Fibroblast of villous mesenchyme (primary cell): ENCODE results near the gene MRPL54. TPM values are rescaled to one million over a fixed set of nuclear protein-coding genes. Genes with fewer than 3 reads are reported as not detected.

Experiments
- DNase-seq: peaks from one replicate; pipeline ENCODE4 v3.0.0-alpha.2; 2010; ENCODE audit warnings: low read depth
- H3K4me3 ChIP-seq: 2 replicates; pipeline ENCODE4 v1.5.1; 2011; ENCODE audit warnings: low read depth, mild to moderate bottlenecking, low read length
- total RNA-seq: library from RNA; depleted of rRNA; stranded (reverse); fragments of >200 nt; gene quantifications from 2 replicates; pipeline ENCODE4 v1.2.3, GENCODE V29; 2012
- TF ChIP-seq, protein P1 (sequence below): IDR thresholded peaks from 2 replicates; pipeline ENCODE4 v1.5.1; 2012; ENCODE audit warnings: low read depth, mild to moderate bottlenecking, low read length; ENCODE audit not compliant: insufficient read depth

Gene MRPL54
- total RNA-seq, 1 donor: 48.4 TPM

DNA sequence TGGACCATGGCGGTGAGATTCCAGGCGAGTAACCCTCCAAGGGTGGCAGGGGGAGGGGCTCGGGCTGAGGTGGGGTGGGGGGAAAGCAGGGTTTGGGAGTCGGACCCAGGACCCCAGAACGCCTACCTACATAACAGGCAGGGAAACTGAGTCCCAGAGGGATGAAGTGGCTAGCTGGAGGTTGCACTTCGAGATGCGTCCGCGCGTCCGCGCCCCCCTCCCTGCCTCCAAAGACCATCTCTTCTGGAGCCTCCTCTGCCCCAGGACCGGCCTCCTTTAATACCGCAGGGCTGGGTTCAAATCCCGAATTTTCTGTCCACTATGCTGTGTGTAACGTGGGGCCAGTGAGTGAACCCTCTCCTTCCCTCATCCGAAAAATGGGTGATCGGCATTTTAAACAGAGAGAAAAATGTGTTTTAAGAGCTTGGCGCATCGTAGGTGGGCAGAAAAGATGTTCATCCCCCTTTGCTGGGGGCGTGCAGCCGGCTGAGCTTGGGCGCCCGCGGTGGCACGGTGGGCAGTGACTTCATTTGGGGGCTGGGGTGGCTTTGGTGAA lies 40.5 kb upstream of the MRPL54 start:
- no peak overlapping the region for H3K4me3 ChIP-seq
- TF ChIP-seq, protein P1, sequence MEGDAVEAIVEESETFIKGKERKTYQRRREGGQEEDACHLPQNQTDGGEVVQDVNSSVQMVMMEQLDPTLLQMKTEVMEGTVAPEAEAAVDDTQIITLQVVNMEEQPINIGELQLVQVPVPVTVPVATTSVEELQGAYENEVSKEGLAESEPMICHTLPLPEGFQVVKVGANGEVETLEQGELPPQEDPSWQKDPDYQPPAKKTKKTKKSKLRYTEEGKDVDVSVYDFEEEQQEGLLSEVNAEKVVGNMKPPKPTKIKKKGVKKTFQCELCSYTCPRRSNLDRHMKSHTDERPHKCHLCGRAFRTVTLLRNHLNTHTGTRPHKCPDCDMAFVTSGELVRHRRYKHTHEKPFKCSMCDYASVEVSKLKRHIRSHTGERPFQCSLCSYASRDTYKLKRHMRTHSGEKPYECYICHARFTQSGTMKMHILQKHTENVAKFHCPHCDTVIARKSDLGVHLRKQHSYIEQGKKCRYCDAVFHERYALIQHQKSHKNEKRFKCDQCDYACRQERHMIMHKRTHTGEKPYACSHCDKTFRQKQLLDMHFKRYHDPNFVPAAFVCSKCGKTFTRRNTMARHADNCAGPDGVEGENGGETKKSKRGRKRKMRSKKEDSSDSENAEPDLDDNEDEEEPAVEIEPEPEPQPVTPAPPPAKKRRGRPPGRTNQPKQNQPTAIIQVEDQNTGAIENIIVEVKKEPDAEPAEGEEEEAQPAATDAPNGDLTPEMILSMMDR: no peak
- DNase-seq: no peak

DNA sequence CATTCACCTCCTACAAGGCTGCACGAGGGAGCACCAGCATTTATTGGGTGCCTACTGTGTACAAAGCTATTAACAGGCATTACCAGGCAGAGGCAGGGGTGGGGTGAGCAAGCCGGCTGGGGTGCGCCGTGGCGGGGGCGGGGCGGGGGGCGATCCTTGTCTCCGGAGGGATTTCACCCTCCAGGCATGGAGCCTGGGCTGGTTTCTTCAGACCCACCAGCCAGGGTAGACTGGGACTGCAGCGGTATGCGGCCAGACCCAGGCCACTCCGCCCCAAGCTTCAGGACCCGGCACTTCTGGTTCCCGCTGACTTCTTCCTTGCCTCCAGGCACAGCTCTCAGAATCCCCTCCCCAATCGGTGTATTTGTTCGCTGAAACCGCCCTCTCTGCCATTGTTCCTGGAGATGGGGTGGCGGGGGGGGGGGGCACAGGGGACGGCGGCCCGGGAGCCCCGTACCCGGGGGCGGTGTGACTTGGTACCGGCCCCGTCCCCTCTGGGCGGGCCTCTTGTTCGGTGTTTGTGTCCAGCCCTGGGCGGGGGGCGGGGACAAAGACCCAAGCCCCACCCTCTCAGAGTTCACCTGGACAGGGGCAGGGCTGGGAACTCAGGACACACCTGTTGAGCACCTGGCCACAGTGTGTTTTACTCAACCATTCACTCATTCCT lies 39.9 kb upstream of the MRPL54 start:
- TF ChIP-seq, protein P1: no peak
- no peak for DNase-seq
- no peak overlapping the region for H3K4me3 ChIP-seq

DNA sequence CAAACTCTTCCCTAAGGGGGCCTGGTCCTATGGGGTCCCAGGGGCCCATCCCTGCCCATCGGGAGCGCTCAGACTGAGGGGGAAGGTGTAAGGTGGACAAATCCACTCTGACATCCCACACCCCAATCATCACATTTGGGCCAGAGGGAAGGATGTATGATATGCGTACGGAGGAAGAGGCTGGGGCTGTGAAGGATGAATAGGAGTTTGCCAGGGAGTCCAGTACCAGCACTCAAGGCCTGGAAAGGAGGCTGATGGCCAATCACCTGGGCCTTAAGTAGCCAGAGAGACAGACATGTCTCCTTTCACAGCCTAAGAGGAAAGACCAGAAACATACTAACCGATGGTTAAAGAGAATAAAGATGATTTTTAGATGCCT lies 39.4 kb upstream of the MRPL54 start:
- no peak overlapping the region for H3K4me3 ChIP-seq
- TF ChIP-seq, protein P1: no peak
- no peak for DNase-seq

DNA sequence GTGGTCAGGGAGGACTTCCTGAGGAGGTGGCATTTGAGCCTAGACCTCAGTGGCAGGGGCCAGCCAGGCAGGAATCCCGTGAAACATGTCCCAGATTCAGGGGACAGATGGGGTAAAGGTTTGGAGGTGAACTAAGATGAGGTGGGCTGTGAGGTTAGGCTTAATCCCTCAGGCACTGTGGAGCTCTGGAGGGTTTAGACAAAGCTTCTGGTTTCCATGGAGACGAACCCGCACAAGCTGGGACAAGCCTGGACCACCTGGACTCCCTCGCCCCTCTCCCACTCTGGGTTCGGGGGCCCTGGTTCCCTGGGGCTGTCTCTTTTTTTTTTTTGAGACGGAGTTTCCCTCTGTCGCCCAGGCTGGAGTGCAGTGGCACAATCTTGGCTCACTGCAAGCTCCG lies 38.6 kb upstream of the MRPL54 start:
- H3K4me3 ChIP-seq: no peak overlapping the region
- TF ChIP-seq, protein P1: no peak
- no peak for DNase-seq

DNA sequence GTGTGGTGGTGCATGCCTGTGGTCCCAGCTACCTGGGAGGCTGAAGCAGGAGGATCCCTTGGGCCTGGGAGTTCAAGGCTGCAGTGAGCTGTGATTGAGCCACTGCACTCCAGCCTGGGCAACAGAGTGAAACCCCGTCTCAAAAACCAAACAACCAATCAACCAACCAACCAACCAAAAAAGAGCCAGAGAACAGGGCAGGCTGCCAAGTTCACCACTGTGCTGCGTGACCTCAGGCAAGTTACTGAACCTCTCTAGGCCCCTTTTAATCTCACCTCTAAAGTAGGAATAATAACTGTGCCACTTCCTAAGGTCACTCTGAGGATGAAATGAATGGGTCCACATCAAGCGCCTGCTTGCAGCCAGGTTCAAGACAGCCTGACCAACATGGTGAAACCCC lies 37.4 kb upstream of the MRPL54 start:
- DNase-seq: no peak
- H3K4me3 ChIP-seq: no peak overlapping the region
- TF ChIP-seq, protein P1: no peak

DNA sequence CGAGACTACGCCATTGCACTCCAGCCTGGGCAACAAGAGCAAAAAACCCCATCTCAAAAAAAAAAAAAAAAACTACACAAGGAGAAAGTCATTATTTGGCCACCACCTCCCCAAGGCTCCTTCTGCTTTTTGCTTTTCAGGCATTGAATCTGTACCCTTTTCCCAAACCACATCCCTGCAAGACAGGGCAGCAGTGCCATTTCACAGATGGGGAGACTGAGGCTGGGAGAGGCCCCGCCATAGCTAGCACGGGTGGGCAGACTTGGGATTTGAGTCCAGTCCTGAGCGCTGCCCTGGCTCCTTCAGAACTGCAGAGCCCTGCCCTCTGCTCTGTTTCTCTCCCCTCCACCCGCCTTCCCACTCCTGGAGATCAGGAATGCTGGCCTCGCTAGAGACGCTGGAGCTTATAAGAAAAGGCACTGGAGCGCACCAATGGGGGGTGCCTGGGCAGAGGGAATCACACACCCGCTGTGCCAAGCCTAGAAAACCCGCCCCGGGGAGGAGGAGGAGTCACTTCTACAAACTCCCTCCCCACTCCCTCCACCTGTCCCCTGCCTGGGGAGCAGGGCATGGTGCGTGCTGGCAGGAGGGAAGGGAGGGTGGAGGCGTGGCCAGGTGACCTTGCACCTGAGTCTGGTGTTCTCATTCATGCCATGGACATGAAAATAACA lies 36.7 kb upstream of the MRPL54 start:
- DNase-seq: no peak
- TF ChIP-seq, protein P1: no peak
- no peak overlapping the region for H3K4me3 ChIP-seq

DNA sequence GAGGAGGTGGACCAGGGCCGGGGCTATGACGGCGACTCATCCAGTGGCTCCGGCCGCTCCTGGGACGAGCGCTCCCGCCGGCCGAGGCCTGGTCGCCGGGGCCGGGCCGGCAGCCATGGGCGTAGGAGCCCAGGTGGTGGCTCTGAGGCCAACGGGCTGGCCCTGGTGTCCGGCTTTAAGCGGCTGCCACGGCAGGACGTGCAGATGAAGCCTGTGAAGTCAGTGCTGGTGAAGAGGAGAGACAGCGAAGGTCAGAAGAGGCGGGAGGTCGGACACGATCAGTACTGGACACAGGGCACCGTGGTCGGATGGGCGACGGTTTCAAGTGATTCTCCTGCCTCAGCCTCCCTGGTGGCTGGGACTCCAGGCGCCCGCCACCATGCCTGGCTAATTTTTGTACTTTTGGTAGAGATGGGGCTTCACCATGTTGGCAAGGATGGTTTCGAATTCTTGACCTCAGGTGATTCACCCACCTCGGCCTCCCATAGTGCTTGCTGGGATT lies 32.0 kb upstream of the MRPL54 start:
- H3K4me3 ChIP-seq: no peak overlapping the region
- TF ChIP-seq, protein P1: no peak
- no peak for DNase-seq
